H9 (cell line): Measurements from ENCODE around the gene SLBP. TPM values are rescaled to one million over a fixed set of nuclear protein-coding genes. Genes with fewer than 3 reads are reported as not detected.
A peak's percentile ranks its signal among the peaks of the same experiment; 100 is the strongest.

Source experiments
- DNase-seq: peaks from one replicate; pipeline ENCODE4 v3.0.0-alpha.2; 2017
- H2AFZ ChIP-seq: one replicate; pipeline ENCODE4 v1.6.1; 2013; ENCODE audit warnings: mild to moderate bottlenecking, low read length, control low read depth, moderate library complexity
- H2AK5ac ChIP-seq: 2 replicates; pipeline ENCODE4 v1.6.1; 2013; ENCODE audit warnings: low read length, control low read depth, mixed read lengths; ENCODE audit not compliant: insufficient read length
- H2BK120ac ChIP-seq: one replicate; pipeline ENCODE4 v1.6.1; 2013; ENCODE audit warnings: low read depth, mild to moderate bottlenecking, low read length, control low read depth, inconsistent platforms; ENCODE audit not compliant: poor library complexity, severe bottlenecking
- H2BK12ac ChIP-seq: 2 replicates; pipeline ENCODE4 v1.6.1; 2013; ENCODE audit warnings: low read length, control low read depth, mixed read lengths, low read depth; ENCODE audit not compliant: insufficient read length
- H2BK15ac ChIP-seq: 2 replicates; pipeline ENCODE4 v1.6.1; 2013; ENCODE audit warnings: low read depth, low read length, control low read depth
- H2BK20ac ChIP-seq: one replicate; pipeline ENCODE4 v1.6.1; 2013; ENCODE audit warnings: low read depth, mild to moderate bottlenecking, low read length, control low read depth, inconsistent platforms; ENCODE audit not compliant: poor library complexity, severe bottlenecking
- H2BK5ac ChIP-seq: 2 replicates; pipeline ENCODE4 v1.6.1; 2013; ENCODE audit warnings: low read length, control low read depth, mixed read lengths; ENCODE audit not compliant: insufficient read length
- H3K14ac ChIP-seq: 2 replicates; pipeline ENCODE4 v1.6.1; 2013; ENCODE audit warnings: low read length, control low read depth; ENCODE audit not compliant: insufficient read depth
- H3K18ac ChIP-seq: 2 replicates; pipeline ENCODE4 v1.6.1; 2013; ENCODE audit warnings: low read depth, mild to moderate bottlenecking, mixed read lengths, low read length, control low read depth; ENCODE audit not compliant: insufficient read length
- H3K23ac ChIP-seq: 2 replicates; pipeline ENCODE4 v1.6.1; 2013; ENCODE audit warnings: low read length, control low read depth, mixed read lengths, low read depth; ENCODE audit not compliant: insufficient read length
- H3K23me2 ChIP-seq: 2 replicates; pipeline ENCODE4 v1.6.1; 2013; ENCODE audit warnings: low read depth, mild to moderate bottlenecking, mixed read lengths, low read length, control low read depth; ENCODE audit not compliant: insufficient read length, poor library complexity, severe bottlenecking
- H3K27ac ChIP-seq: 2 replicates; pipeline ENCODE4 v1.5.1; 2013; ENCODE audit warnings: low read length, control low read depth, mixed read lengths, low read depth; ENCODE audit not compliant: insufficient read length
- H3K27me3 ChIP-seq: 2 replicates; pipeline ENCODE4 v1.6.1; 2013; ENCODE audit warnings: low read length, control low read depth, inconsistent platforms; ENCODE audit not compliant: insufficient read depth
- H3K4ac ChIP-seq: 2 replicates; pipeline ENCODE4 v1.6.1; 2013; ENCODE audit warnings: low read depth, mild to moderate bottlenecking, control low read depth, inconsistent platforms, low read length, moderate library complexity
- H3K4me1 ChIP-seq: 2 replicates; pipeline ENCODE4 v1.6.1; 2013; ENCODE audit warnings: low read length, control low read depth, inconsistent platforms; ENCODE audit not compliant: insufficient read depth
- H3K4me2 ChIP-seq: 2 replicates; pipeline ENCODE4 v1.6.1; 2013; ENCODE audit warnings: low read length, control low read depth, mixed read lengths; ENCODE audit not compliant: insufficient read length, insufficient read depth
- H3K56ac ChIP-seq: 2 replicates; pipeline ENCODE4 v1.6.1; 2013; ENCODE audit warnings: low read depth, mild to moderate bottlenecking, mixed read lengths, low read length, control low read depth; ENCODE audit not compliant: insufficient read length
- H3K79me1 ChIP-seq: 2 replicates; pipeline ENCODE4 v1.6.1; 2013; ENCODE audit warnings: low read depth, mild to moderate bottlenecking, moderate library complexity, low read length, control low read depth, inconsistent platforms; ENCODE audit not compliant: insufficient read depth, poor library complexity, severe bottlenecking
- H3K79me2 ChIP-seq: 2 replicates; pipeline ENCODE4 v1.6.1; 2013; ENCODE audit warnings: low read length, control low read depth, inconsistent platforms; ENCODE audit not compliant: insufficient read depth
- H3K9ac ChIP-seq: 2 replicates; pipeline ENCODE4 v1.6.1; 2013; ENCODE audit warnings: low read length, control low read depth, mixed read lengths; ENCODE audit not compliant: insufficient read length; ENCODE audit errors: extremely low read depth
- H3K9me3 ChIP-seq: one replicate; pipeline ENCODE4 v1.6.1; 2013; ENCODE audit warnings: low read depth, low read length, inconsistent platforms; ENCODE audit not compliant: control insufficient read depth
- H3T11ph ChIP-seq: one replicate; pipeline ENCODE4 v1.6.1; 2013; ENCODE audit warnings: mild to moderate bottlenecking, low read length, control low read depth, inconsistent platforms
- H4K20me1 ChIP-seq: one replicate; pipeline ENCODE4 v1.6.1; 2013; ENCODE audit not compliant: control insufficient read depth, insufficient read length, insufficient read depth
- H4K5ac ChIP-seq: 2 replicates; pipeline ENCODE4 v1.6.1; 2013; ENCODE audit warnings: low read depth, mild to moderate bottlenecking, mixed read lengths, low read length, control low read depth; ENCODE audit not compliant: insufficient read length
- H4K8ac ChIP-seq: replicated peaks from 2 replicates; pipeline ENCODE4 v1.6.1; 2013; ENCODE audit warnings: low read length, control low read depth, mixed read lengths, low read depth; ENCODE audit not compliant: insufficient read length
- H4K91ac ChIP-seq: 2 replicates; pipeline ENCODE4 v1.6.1; 2013; ENCODE audit warnings: low read depth, mild to moderate bottlenecking, moderate library complexity, mixed read lengths, low read length, control low read depth; ENCODE audit not compliant: insufficient read length
- H3K27ac Mint-ChIP-seq, 3 experiments: 2 replicates in 2 of 3; 3 replicates in 1 of 3; pipeline ENCODE4 v1.8.0; 2020 to 2021; ENCODE audit warnings: mixed read lengths in 3 of 3, mild to moderate bottlenecking in 1 of 3, moderate library complexity in 1 of 3
- H3K27me3 Mint-ChIP-seq: 2 replicates; pipeline ENCODE4 v1.8.0; 2021; ENCODE audit warnings: low read depth, mild to moderate bottlenecking, moderate library complexity, mixed read lengths
- H3K36me3 Mint-ChIP-seq, 3 experiments: 2 replicates in 2 of 3; 3 replicates in 1 of 3; pipeline ENCODE4 v1.8.0; 2020 to 2021; ENCODE audit warnings: low read depth in 3 of 3, mixed read lengths in 3 of 3; ENCODE audit not compliant: insufficient read depth in 1 of 3
- H3K4me1 Mint-ChIP-seq, 2 experiments: 2 replicates each; pipeline ENCODE4 v1.8.0; 2020; ENCODE audit warnings: mixed read lengths in 2 of 2
- H3K4me3 Mint-ChIP-seq, 2 experiments: 2 replicates in 1 of 2; 3 replicates in 1 of 2; pipeline ENCODE4 v1.8.0; 2020 to 2021; ENCODE audit warnings: mild to moderate bottlenecking in 2 of 2, mixed read lengths in 2 of 2, moderate library complexity in 1 of 2
- H3K9me3 Mint-ChIP-seq, 2 experiments: 2 replicates in 1 of 2; 3 replicates in 1 of 2; pipeline ENCODE4 v1.8.0; 2020; ENCODE audit warnings: mild to moderate bottlenecking in 2 of 2, mixed read lengths in 2 of 2, moderate library complexity in 1 of 2
- CTCF ChIP-seq: fragments of 200-600 bp; sonication (generic); conservative IDR thresholded peaks from 3 replicates; pipeline ENCODE4 v1.8.0; 2021; ENCODE audit warnings: antibody characterized with exemption, mild to moderate bottlenecking
- WGBS: extraction: QIAGEN DNeasy Blood & Tissue Kit; methylation state at CpG from one replicate; pipeline ENCODE4 v1.1.7; 2013; ENCODE audit warnings: missing lambda C conversion rate, low lambda C conversion rate, mixed read lengths; ENCODE audit not compliant: insufficient read length; ENCODE audit errors: extremely low coverage; 5-methylcytosine and 5-hydroxymethylcytosine counted together
- total RNA-seq: library from RNA; stranded (reverse); gene quantifications from 2 replicates; pipeline ENCODE4 v1.2.1, GENCODE V29; 2021

SLBP gene
- total RNA-seq, 1 experiment from 2014 or later = 62.7 TPM

GRCh38 chr4:1683736-1684505 lies 28.2 kb downstream of the SLBP start, which contains the start of gene FAM53A:
Gene FAM53A (minus strand): TSS chr4:1684313. CDS start chr4:1668741, 15,572 bp downstream.
- Histone ChIP-seq H3K4ac (no peak within 1 kb of the TSS), H3T11ph (no peak within 1 kb of the TSS), H2BK5ac (no peak within 1 kb of the TSS), H3K23me2 (peaks cover 2% of the 10 kb centered on the region), H4K91ac (no peak within 1 kb of the TSS), H2BK120ac (no peak within 1 kb of the TSS), H3K9ac (no peak within 1 kb of the TSS), H4K5ac (no peak within 1 kb of the TSS), H3K23ac (no peak within 1 kb of the TSS), H2BK15ac (no peak within 1 kb of the TSS), H3K14ac (peak within 1 kb of the TSS; percentile 45; the same call in 1 of the 2 replicates), H4K20me1 (no peaks in the 10 kb centered on the region), H3K18ac (no peak within 1 kb of the TSS), H2BK20ac (no peak within 1 kb of the TSS), H2AK5ac (no peak within 1 kb of the TSS), H2BK12ac (no peak within 1 kb of the TSS), H3K27ac (no peak within 1 kb of the TSS), H2AFZ (no peak within 1 kb of the TSS), H3K9me3 (no peaks in the 10 kb centered on the region), H3K79me2 (no peaks in the 10 kb centered on the region), H3K27me3 (peaks cover 7% of the 10 kb centered on the region; the same call in 1 of the 2 replicates), H3K4me1 (no peaks in the 10 kb centered on the region), H4K8ac (no peak within 1 kb of the TSS), H3K79me1 (no peaks in the 10 kb centered on the region), H3K56ac (no peak within 1 kb of the TSS), H3K4me2 (peak within 1 kb of the TSS; percentile 40)
- peak within 1 kb of the TSS in 1 of 3 experiments; percentile 70; a peak in 1 of 7 replicates for H3K27ac Mint-ChIP-seq
- peak within 1 kb of the TSS; percentile 64 to 86 for H3K4me3 Mint-ChIP-seq
- H3K36me3 Mint-ChIP-seq = no peaks in the 10 kb centered on the region
- peaks cover 16% of the 10 kb centered on the region in 2 experiments for H3K4me1 Mint-ChIP-seq
- peak; percentile 93 for DNase-seq
- H3K27me3 Mint-ChIP-seq = peaks cover 29% of the 10 kb centered on the region
- peaks cover 2% of the 10 kb centered on the region in 2 experiments; a peak in 1 of 5 replicates for H3K9me3 Mint-ChIP-seq
- WGBS = no CpG with 5 or more reads among the region's 118 CpGs
- TF ChIP-seq CTCF = no peak
